GM19452 (cell line): ENCODE results near the gene MAP3K12.
"Not testable (repeated sequence)": the region's sequence is repeated elsewhere in the genome, so short reads cannot be mapped to it uniquely, and the experiment has no call there.

Source experiments
- ATAC-seq: cut with Tn5 transposase; IDR thresholded peaks from one replicate; pipeline ENCODE4 v1.9.1; 2021; ENCODE audit not compliant: unreplicated experiment

MAP3K12 gene

GRCh38 chr12:53444593-53445325 lies 54.5 kb downstream of the MAP3K12 start:
- ATAC-seq, result not testable (repeated sequence)

- no peak for ATAC-seq
Observed at GRCh38 chr12:53443955-53444354, 55.3 kb downstream of the MAP3K12 start.

GRCh38 chr12:53441040-53441833 lies 58.0 kb downstream of the MAP3K12 start, which contains the start of gene PRR13:
Gene PRR13, plus strand, starts transcription at chr12:53441734. Its CDS starts 981 bp downstream, at chr12:53442715.
- ATAC-seq, result peak; percentile 99

GRCh38 chr12:53439582-53439981 lies 59.7 kb downstream of the MAP3K12 start:
- ATAC-seq, result not testable (repeated sequence)

GRCh38 chr12:53435326-53435725 lies 63.9 kb downstream of the MAP3K12 start:
- not testable (repeated sequence) for ATAC-seq

GRCh38 chr12:53431187-53431586 lies 68.1 kb downstream of the MAP3K12 start:
- ATAC-seq, result no peak

- ATAC-seq, result no peak
Observed at GRCh38 chr12:53430116-53430515, 69.1 kb downstream of the MAP3K12 start.
